Measurements from ENCODE around the gene CCL13.

DNA sequence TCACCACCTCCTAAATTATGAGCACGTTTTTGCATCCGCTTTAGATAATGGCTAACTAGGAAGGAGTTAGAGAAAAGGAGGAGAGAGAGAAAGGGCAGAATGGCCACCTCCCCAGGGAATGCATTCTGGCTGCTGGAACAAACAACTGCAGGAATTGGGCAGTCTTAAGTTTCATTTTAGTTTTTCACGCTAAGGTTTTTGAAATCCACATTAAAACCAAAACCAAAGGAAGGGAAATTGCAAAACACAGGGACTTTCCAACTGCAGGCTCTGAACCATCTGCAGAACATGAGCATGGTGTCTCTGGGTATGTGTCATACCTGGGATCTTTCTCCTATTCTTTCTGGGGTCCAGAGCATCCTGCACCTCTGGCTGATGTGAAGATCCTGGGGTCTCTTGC, 49.2 kb upstream of the CCL13 start:
- TF ChIP-seq, protein P1, sequence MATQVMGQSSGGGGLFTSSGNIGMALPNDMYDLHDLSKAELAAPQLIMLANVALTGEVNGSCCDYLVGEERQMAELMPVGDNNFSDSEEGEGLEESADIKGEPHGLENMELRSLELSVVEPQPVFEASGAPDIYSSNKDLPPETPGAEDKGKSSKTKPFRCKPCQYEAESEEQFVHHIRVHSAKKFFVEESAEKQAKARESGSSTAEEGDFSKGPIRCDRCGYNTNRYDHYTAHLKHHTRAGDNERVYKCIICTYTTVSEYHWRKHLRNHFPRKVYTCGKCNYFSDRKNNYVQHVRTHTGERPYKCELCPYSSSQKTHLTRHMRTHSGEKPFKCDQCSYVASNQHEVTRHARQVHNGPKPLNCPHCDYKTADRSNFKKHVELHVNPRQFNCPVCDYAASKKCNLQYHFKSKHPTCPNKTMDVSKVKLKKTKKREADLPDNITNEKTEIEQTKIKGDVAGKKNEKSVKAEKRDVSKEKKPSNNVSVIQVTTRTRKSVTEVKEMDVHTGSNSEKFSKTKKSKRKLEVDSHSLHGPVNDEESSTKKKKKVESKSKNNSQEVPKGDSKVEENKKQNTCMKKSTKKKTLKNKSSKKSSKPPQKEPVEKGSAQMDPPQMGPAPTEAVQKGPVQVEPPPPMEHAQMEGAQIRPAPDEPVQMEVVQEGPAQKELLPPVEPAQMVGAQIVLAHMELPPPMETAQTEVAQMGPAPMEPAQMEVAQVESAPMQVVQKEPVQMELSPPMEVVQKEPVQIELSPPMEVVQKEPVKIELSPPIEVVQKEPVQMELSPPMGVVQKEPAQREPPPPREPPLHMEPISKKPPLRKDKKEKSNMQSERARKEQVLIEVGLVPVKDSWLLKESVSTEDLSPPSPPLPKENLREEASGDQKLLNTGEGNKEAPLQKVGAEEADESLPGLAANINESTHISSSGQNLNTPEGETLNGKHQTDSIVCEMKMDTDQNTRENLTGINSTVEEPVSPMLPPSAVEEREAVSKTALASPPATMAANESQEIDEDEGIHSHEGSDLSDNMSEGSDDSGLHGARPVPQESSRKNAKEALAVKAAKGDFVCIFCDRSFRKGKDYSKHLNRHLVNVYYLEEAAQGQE (IDR thresholded peaks at IDR 0.05; ENCODE audit: borderline replicate concordance), result no peak
- TF ChIP-seq CTCF (IDR thresholded peaks at IDR 0.05; ENCODE audit: poor library complexity, severe bottlenecking) (no peak), SMC3 (conservative IDR thresholded peaks at IDR 0.05; ENCODE audit: poor library complexity) (no peak)

Data from neural cell (in vitro differentiated cells).